Measurements from ENCODE around the gene NBPF1.
"Not testable (repeated sequence)": the region's sequence is repeated elsewhere in the genome, so short reads cannot be mapped to it uniquely, and the experiment has no call there.

Gene NBPF1

DNA sequence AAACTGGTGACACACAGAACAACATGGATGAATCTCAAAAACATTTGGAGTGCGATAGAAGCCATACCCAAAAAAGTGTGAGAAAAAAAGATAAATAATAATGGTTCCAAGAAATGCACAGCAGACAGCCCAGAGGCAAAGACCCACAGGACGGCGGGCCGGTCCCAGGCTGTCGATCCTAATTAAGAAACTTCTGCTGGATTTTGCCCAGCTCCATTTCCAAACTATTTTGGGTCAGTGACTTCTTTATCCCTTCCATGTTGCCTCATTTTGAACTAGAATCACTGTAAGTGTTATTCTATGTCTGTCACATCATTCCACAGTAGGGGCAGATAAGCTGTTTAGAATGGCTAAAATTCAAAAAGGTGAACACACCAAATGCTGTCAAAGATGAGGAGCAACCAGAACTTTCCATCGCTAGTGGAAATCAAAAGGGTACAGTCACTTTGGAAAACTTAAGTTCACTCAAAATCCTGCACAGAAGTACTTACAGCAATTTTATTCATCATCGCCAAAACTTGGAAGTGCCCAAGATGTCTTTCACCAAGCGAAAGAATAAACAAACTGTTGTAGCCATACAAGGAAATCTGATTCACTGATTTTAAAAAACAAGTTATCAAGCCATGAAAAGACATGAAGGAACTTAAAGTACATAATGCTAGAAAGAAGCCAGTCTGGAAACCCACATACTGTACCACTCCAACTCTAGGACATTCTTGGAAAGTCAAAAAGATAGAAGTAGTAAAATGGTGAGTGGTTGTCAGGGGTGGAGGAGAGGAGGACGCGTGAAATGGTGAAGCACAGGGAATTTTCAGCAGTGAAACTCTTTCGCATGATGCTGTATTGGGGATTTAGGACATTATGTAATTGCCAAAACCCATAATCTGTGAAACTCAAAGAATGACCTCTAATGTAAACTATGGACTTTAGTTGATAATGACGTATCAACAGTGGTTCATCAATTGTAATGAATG lies 7.5 kb downstream of the NBPF1 start:
- DNase-seq = no peak

DNA sequence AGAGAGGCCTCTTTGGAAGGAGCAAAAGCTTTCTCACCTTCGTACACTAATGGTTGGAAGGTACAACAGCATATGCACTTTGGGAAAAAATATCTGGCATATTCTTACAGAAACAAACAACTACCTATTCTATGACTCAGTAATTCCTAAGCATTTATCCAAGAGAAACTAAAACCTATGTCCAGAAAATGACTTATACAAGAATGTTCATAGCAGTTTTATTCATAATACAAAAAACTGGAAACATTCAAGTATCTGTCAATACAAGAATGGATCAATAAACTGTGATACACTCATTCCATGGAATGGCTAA lies 8.2 kb downstream of the NBPF1 start:
- DNase-seq = no peak

GRCh38 chr1:16604514-16605212 lies 8.7 kb downstream of the NBPF1 start:
- not testable (repeated sequence) for DNase-seq

DNA sequence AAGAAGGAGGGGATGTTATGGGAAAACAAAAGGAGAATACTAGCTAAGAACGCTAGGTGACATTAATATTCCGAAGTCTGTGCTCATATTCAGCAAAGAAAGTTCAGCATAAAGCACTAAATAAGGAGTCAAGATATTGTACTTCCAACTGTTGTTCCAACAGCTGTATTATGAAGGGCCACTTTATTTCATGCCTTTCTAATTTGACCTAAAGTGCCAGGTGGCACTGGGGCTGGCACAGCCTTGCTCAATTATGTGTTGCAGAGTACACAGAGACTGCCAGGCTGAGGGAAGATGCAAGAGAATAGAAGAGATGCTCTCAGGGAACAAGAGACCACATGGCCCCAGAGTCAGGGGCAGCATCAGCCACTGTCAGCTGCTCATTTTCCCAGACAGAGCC lies 9.7 kb downstream of the NBPF1 start:
- not testable (repeated sequence) for DNase-seq

GRCh38 chr1:16602336-16603011 lies 10.9 kb downstream of the NBPF1 start:
- not testable (repeated sequence) for DNase-seq

- not testable (repeated sequence) for DNase-seq
Observed at GRCh38 chr1:16600855-16601786, 12.2 kb downstream of the NBPF1 start.

GRCh38 chr1:16599326-16599725 lies 14.0 kb downstream of the NBPF1 start:
- DNase-seq = not testable (repeated sequence)

DNA sequence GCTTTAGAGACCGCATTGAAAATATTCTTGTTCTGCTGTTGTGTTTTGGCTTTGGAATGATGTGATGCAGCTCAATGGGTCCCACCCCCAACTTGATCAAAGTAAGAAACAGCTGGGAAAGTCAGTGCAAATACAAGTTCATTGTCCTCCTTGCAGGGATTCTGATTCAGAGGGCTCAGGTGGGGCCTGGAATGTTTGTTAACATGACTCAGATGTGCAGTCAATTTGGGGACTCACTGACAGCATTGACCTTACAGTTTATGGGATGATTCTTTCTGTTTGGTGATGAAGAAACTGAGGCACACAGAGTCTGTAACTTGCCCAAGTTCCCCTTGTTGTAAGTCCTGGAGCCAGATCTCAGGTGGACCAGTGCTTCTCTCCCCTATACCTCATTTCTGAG lies 18.1 kb downstream of the NBPF1 start:
- DNase-seq = not testable (repeated sequence)

DNA sequence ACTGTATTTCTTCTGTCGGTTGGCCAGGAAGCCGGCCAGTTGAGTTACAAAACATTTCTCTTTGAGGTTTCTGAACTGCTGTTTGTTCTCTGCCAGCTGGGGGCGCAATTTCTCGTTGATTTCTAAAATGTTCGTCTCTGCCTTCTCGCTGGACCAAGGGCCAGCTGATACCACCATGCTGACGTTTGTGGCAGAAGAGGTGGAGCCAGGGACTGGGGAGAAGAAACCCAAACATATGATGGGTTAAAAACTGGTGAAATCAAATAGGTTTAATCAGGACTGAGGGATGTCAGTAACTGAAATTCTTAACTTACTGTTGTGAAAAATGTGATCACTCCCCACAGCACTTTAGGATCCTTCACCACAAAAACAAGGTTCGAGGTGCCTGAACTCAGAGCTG lies 21.5 kb downstream of the NBPF1 start:
- DNase-seq = not testable (repeated sequence)

DNA sequence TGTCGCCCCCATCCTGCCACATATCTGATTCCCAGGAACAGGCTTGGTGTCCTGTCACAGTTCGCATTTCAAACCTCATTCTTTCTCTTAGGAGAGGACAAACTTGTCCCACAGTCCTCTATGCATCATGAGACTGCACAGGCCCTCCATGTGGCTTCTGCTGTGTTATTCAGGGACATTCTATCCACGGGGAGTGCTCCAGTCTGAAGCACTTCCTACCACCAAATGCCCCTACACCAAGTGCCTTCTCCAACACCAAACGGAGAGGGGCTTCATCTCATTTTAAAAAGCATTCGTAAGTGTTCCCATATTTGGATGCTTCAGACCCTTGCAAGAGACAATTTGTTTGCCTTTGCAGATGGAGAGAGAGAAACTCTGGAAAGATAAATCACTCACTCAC lies 25.3 kb downstream of the NBPF1 start:
- not testable (repeated sequence) for DNase-seq

DNA sequence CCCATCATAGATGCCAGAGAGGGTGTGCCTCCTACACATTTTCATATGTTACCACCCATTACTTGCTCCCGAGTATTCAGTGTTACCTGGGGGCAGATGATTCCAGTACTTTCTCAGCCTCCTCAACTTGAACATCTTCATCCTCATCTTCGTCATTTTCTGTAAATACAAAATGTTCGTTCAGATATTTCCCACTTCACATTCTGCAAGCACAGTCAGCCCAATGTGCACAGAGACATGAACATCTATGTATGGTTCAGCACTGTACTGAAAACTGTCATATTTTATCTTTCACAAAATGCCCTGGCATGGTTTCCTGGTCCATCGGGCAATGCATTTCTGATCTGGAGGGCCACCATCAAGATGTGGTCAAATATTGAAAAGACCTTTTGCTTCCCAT lies 25.7 kb downstream of the NBPF1 start:
- not testable (repeated sequence) for DNase-seq

GRCh38 chr1:16565324-16565723 lies 48.0 kb downstream of the NBPF1 start:
- DNase-seq = not testable (repeated sequence)

- DNase-seq = not testable (repeated sequence)
Observed at GRCh38 chr1:16561035-16561434, 52.3 kb downstream of the NBPF1 start.

GRCh38 chr1:16560498-16560897 lies 52.9 kb downstream of the NBPF1 start:
- not testable (repeated sequence) for DNase-seq

GRCh38 chr1:16559688-16560087 lies 53.7 kb downstream of the NBPF1 start:
- not testable (repeated sequence) for DNase-seq

DNA sequence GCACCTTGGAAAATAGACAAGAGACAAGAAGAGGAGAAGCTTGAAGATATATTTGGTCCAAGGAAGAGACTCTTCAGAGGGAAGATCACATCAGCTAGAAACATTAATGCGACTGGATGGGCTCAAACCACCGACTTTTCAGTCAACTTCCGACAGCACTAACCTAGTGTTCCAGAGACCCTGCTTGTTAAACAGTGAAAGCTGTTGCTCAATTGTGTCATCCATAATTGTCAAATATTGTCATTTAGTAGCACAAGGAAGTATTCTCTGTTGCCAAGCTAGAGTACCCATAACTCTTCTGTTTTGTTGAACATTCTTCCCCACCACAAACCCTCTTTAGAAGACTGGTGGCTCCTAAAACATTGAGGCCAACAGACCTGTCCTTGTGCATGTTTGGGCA lies 56.3 kb downstream of the NBPF1 start:
- DNase-seq = not testable (repeated sequence)

DNA sequence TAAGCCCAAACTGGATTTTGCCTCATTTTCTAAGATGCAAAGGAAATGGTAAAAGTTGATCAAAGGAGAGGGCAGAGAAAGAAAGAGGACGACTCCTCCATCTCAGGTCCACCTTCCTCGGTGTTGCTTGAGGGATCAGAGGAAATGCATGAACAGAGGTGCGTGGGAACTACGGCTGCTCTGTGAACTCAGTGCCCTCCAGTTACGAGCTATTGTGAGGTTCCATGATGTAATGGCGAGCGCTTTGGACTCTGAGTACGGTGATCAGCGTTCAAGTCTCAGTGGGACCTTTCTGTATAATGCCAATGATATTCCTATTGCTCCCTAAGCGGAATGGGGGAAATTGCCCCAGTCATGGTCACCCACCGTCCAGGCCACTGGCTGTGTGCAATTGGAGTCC lies 60.1 kb downstream of the NBPF1 start:
- not testable (repeated sequence) for DNase-seq

DNA sequence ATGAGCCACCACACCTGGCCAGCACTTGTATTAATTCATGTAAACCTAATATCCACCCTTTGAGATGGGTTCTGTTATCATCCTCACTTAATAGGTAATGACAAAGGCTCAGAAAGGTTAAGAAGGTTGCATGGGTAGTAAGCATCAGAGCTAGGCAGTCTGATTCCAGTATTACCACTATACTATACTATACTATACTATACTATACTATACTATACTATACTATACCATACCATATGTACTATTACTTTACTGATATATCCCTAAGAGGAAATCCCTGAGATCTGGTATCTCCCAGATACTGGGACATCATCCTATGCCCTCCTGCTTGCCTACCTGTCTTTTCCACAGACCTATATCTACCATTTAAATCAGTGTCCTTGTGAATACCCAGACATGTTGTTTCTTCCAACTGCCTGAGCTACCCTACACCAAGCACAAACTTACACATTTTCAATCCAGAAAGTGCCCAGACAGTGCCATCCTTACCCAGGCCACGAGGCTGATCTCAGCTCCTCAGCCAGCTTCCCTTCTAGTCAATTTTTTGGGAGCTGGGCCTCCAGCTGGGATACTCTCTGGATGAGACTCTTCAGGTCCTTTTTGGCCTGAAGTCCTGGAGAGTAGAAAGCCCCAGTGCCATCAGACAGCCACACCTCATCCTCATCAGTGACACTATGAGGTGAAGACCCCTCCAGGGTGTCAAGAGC lies 63.0 kb downstream of the NBPF1 start:
- DNase-seq = not testable (repeated sequence)

DNA sequence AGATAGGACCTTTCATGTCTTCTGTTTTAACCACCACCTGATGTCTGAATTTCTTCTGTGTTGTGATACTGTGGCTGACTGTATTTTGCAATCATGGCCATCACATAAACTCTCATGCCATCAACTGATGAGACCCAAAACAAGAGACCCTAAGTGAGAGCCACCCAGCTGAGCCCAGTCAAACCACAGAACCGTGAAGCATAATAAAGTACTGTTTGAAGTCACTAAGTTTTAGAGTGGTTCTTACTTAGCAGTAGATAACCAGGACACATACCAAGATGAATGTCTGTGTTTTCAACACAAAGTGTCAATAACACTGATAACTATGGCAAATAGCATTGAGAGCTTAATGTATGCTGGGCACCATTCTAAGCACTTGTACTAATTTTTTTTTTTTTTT lies 63.8 kb downstream of the NBPF1 start:
- DNase-seq = not testable (repeated sequence)

- DNase-seq = not testable (repeated sequence)
Observed at GRCh38 chr1:16547502-16548241, 65.7 kb downstream of the NBPF1 start.

GRCh38 chr1:16545682-16546095 lies 67.7 kb downstream of the NBPF1 start:
- DNase-seq = not testable (repeated sequence)
